Activated CD4-positive, CD25-positive, alpha-beta regulatory T cell treated with anti-CD3 and anti-CD28 coated beads, Interleukin-2, amount 50 U/mL, for 16 hours (primary cell): Measurements from ENCODE around the gene FXYD3.
A peak's percentile ranks its signal among the peaks of the same experiment; 100 is the strongest.
"Not testable (repeated sequence)": the region's sequence is repeated elsewhere in the genome, so short reads cannot be mapped to it uniquely, and the experiment has no call there.

Source experiments
- DNase-seq: peaks from one replicate; pipeline ENCODE4 v3.0.0-alpha.2; 2020; ENCODE audit warnings: low read depth, low spot score

FXYD3 gene

GRCh38 chr19:35141837-35142605 is 26.4 kb downstream of the FXYD3 start:
- no peak for DNase-seq

- peak; percentile 55 for DNase-seq
These were observed 27.1 kb downstream of the FXYD3 start for GRCh38 chr19:35142606-35143230.

- no peak for DNase-seq
These were observed 27.6 kb downstream of the FXYD3 start, which contains the start of gene FXYD7 for GRCh38 chr19:35143231-35143715. Gene FXYD7, plus strand, starts transcription at chr19:35143255. Its CDS starts 79 bp downstream, at chr19:35143334.

- no peak for DNase-seq
These were observed 28.2 kb downstream of the FXYD3 start for GRCh38 chr19:35143818-35144217.

- DNase-seq, result no peak
These were observed 28.6 kb downstream of the FXYD3 start for GRCh38 chr19:35144259-35144599.

- DNase-seq, result no peak
These were observed 29.2 kb downstream of the FXYD3 start for GRCh38 chr19:35144600-35145436.

GRCh38 chr19:35146746-35147459 is 31.3 kb downstream of the FXYD3 start:
- DNase-seq, result no peak

- no peak for DNase-seq
These were observed 33.8 kb downstream of the FXYD3 start for GRCh38 chr19:35149463-35149862.

- no peak for DNase-seq
These were observed 34.8 kb downstream of the FXYD3 start for GRCh38 chr19:35150445-35150844.

GRCh38 chr19:35151273-35152065 is 35.8 kb downstream of the FXYD3 start:
- no peak for DNase-seq

GRCh38 chr19:35153129-35153522 is 37.5 kb downstream of the FXYD3 start:
- DNase-seq, result not testable (repeated sequence)

- peak; percentile 40 for DNase-seq
These were observed 38.3 kb downstream of the FXYD3 start for GRCh38 chr19:35153701-35154524.

GRCh38 chr19:35154525-35155406 is 39.1 kb downstream of the FXYD3 start, which contains the start of gene FXYD5:
Gene FXYD5, plus strand, starts transcription at chr19:35154735. Its CDS starts 816 bp downstream, at chr19:35155551.
- peak; percentile 58 for DNase-seq

- DNase-seq, result no peak
These were observed 39.8 kb downstream of the FXYD3 start for GRCh38 chr19:35155441-35155840.

GRCh38 chr19:35155981-35156672 is 40.5 kb downstream of the FXYD3 start:
- no peak for DNase-seq

GRCh38 chr19:35156673-35157014 is 41.0 kb downstream of the FXYD3 start:
- no peak for DNase-seq

GRCh38 chr19:35157431-35157830 is 41.8 kb downstream of the FXYD3 start:
- no peak for DNase-seq

GRCh38 chr19:35159606-35160005 is 44.0 kb downstream of the FXYD3 start:
- DNase-seq, result no peak
